ENCODE measurements around the gene VMP1. TPM values are rescaled to one million over a fixed set of nuclear protein-coding genes. Genes with fewer than 3 reads are reported as not detected.

VMP1 gene
- total and polyA plus RNA-seq, 2 of the 13 experiments (the other 11 are each of a cell fraction or from before 2014, with no cell fraction given) = 186 to 271 TPM

DNA sequence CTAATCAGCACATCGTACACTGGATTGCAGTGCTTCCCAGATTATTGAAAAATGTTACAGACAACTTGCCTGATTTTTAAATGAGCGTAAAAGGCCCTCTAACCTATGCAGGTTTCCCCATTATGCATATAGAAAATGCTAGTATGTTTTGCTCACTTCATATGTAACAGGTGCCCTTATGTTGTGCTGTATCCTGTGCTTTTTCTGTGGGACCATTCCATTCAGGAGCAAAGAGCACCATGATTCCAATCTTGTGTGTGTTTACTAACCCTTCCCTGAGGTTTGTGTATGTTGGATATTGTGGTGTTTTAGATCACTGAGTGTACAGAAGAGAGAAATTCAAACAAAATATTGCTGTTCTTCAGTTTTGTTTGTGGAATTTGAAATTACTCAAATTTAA is 13.1 kb upstream of the VMP1 start (continued):
- TF ChIP-seq HOXA3 (CRISPR knock-in tag; IDR thresholded peaks at IDR 0.05) (no peak), HHEX (CRISPR knock-in tag; IDR thresholded peaks at IDR 0.05) (no peak), RBM22 (optimal IDR thresholded peaks at IDR 0.05; ENCODE audit: low read length) (peak; percentile 90), TMF1 (CRISPR knock-in tag; IDR thresholded peaks at IDR 0.05; ENCODE audit: low read depth) (no peak), GFI1 (CRISPR knock-in tag; IDR thresholded peaks at IDR 0.05; ENCODE audit: borderline replicate concordance) (no peak), ZNF34 (CRISPR knock-in tag; IDR thresholded peaks at IDR 0.05; ENCODE audit: borderline replicate concordance) (no peak), MIER3 (CRISPR knock-in tag; IDR thresholded peaks at IDR 0.05; ENCODE audit: borderline replicate concordance) (no peak), RBFOX2 (IDR thresholded peaks at IDR 0.05; ENCODE audit: low read depth, low read length) (0 out of 2 replicates have a peak, but pooled peaks have one; percentile 17), ZNF225 (CRISPR knock-in tag; IDR thresholded peaks at IDR 0.05) (no peak), IKZF4 (CRISPR knock-in tag; IDR thresholded peaks at IDR 0.05; ENCODE audit: borderline replicate concordance, low read depth, not compliant biosample characterization) (no peak), ZNF674 (CRISPR knock-in tag; IDR thresholded peaks at IDR 0.05; ENCODE audit: low read depth) (no peak)
- TF ChIP-seq, protein P1, sequence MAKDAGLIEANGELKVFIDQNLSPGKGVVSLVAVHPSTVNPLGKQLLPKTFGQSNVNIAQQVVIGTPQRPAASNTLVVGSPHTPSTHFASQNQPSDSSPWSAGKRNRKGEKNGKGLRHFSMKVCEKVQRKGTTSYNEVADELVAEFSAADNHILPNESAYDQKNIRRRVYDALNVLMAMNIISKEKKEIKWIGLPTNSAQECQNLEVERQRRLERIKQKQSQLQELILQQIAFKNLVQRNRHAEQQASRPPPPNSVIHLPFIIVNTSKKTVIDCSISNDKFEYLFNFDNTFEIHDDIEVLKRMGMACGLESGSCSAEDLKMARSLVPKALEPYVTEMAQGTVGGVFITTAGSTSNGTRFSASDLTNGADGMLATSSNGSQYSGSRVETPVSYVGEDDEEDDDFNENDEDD (CRISPR knock-in tag; IDR thresholded peaks at IDR 0.05; ENCODE audit: borderline replicate concordance) = no peak
- TF ChIP-seq, protein P2, sequence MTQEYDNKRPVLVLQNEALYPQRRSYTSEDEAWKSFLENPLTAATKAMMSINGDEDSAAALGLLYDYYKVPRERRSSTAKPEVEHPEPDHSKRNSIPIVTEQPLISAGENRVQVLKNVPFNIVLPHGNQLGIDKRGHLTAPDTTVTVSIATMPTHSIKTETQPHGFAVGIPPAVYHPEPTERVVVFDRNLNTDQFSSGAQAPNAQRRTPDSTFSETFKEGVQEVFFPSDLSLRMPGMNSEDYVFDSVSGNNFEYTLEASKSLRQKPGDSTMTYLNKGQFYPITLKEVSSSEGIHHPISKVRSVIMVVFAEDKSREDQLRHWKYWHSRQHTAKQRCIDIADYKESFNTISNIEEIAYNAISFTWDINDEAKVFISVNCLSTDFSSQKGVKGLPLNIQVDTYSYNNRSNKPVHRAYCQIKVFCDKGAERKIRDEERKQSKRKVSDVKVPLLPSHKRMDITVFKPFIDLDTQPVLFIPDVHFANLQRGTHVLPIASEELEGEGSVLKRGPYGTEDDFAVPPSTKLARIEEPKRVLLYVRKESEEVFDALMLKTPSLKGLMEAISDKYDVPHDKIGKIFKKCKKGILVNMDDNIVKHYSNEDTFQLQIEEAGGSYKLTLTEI (CRISPR knock-in tag; conservative IDR thresholded peaks at IDR 0.05) = no peak
- TF ChIP-seq, protein P3, sequence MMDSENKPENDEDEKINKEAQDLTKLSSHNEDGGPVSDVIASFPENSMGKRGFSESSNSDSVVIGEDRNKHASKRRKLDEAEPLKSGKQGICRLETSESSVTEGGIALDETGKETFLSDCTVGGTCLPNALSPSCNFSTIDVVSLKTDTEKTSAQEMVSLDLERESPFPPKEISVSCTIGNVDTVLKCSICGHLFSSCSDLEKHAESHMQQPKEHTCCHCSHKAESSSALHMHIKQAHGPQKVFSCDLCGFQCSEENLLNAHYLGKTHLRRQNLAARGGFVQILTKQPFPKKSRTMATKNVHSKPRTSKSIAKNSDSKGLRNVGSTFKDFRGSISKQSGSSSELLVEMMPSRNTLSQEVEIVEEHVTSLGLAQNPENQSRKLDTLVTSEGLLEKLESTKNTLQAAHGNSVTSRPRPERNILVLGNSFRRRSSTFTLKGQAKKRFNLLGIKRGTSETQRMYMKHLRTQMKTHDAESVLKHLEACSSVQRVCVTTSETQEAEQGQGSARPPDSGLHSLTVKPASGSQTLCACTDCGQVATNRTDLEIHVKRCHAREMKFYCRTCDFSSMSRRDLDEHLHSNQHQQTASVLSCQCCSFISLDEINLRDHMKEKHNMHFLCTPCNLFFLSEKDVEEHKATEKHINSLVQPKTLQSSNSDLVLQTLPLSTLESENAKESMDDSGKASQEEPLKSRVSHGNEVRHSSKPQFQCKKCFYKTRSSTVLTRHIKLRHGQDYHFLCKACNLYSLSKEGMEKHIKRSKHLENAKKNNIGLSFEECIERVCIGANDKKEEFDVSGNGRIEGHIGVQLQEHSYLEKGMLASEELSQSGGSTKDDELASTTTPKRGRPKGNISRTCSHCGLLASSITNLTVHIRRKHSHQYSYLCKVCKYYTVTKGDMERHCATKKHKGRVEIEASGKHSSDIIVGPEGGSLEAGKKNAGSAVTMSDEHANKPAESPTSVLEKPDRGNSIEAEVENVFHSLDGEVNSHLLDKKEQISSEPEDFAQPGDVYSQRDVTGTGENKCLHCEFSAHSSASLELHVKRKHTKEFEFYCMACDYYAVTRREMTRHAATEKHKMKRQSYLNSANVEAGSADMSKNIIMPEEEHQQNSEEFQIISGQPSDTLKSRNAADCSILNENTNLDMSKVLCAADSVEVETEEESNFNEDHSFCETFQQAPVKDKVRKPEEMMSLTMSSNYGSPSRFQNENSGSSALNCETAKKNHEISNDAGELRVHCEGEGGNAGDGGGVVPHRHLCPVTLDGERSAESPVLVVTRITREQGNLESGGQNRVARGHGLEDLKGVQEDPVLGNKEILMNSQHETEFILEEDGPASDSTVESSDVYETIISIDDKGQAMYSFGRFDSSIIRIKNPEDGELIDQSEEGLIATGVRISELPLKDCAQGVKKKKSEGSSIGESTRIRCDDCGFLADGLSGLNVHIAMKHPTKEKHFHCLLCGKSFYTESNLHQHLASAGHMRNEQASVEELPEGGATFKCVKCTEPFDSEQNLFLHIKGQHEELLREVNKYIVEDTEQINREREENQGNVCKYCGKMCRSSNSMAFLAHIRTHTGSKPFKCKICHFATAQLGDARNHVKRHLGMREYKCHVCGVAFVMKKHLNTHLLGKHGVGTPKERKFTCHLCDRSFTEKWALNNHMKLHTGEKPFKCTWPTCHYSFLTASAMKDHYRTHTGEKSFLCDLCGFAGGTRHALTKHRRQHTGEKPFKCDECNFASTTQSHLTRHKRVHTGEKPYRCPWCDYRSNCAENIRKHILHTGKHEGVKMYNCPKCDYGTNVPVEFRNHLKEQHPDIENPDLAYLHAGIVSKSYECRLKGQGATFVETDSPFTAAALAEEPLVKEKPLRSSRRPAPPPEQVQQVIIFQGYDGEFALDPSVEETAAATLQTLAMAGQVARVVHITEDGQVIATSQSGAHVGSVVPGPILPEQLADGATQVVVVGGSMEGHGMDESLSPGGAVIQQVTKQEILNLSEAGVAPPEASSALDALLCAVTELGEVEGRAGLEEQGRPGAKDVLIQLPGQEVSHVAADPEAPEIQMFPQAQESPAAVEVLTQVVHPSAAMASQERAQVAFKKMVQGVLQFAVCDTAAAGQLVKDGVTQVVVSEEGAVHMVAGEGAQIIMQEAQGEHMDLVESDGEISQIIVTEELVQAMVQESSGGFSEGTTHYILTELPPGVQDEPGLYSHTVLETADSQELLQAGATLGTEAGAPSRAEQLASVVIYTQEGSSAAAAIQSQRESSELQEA (CRISPR knock-in tag; IDR thresholded peaks at IDR 0.05; ENCODE audit: not compliant biosample characterization) = no peak
- TF ChIP-seq, protein P4, sequence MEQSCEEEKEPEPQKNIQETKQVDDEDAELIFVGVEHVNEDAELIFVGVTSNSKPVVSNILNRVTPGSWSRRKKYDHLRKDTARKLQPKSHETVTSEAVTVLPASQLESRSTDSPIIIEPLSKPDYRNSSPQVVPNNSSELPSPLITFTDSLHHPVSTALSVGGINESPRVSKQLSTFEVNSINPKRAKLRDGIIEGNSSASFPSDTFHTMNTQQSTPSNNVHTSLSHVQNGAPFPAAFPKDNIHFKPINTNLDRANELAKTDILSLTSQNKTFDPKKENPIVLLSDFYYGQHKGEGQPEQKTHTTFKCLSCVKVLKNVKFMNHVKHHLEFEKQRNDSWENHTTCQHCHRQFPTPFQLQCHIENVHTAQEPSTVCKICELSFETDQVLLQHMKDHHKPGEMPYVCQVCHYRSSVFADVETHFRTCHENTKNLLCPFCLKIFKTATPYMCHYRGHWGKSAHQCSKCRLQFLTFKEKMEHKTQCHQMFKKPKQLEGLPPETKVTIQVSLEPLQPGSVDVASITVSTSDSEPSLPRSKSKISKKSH (CRISPR knock-in tag; IDR thresholded peaks at IDR 0.05; ENCODE audit: borderline replicate concordance) = no peak
- TF ChIP-seq, protein P5, sequence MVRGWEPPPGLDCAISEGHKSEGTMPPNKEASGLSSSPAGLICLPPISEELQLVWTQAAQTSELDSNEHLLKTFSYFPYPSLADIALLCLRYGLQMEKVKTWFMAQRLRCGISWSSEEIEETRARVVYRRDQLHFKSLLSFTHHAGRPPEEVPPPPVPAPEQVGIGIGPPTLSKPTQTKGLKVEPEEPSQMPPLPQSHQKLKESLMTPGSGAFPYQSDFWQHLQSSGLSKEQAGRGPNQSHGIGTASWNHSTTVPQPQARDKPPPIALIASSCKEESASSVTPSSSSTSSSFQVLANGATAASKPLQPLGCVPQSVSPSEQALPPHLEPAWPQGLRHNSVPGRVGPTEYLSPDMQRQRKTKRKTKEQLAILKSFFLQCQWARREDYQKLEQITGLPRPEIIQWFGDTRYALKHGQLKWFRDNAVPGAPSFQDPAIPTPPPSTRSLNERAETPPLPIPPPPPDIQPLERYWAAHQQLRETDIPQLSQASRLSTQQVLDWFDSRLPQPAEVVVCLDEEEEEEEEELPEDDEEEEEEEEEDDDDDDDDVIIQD (CRISPR knock-in tag; IDR thresholded peaks at IDR 0.05; ENCODE audit: low read depth) = no peak
